Spleen (tissue), 7 donors: ENCODE measurements around the gene TRABD2B.

Source experiments
- POLR2A ChIP-seq, 3 donors: fragments of 450-650 bp; IDR thresholded peaks; one replicate each; pipeline ENCODE4 v1.5.1; 2017; ENCODE audit warnings: antibody characterized with exemption in 3 of 3, mild to moderate bottlenecking in 1 of 3
- TF ChIP-seq, protein P1 (sequence below), 11 experiments: fragments of 200-600 bp in 7 of 11; fragments of 450-650 bp in 4 of 11; sonication (generic) in 4 of 11; IDR thresholded peaks in 8 of 11; conservative IDR thresholded peaks in 3 of 11; 1 replicate in 7 of 11; 2 replicates in 4 of 11; pipeline versions ENCODE4 v1.4.0 to v1.8.0; 2016 to 2021; ENCODE audit warnings: antibody characterized with exemption in 11 of 11, inconsistent platforms in 4 of 11, mild to moderate bottlenecking in 1 of 11
- donor health status: DM: no; HTN: no; CAD: no; lungs with moderate emphysema.
- donor health status: DM: no; HTN: no; CAD: no.
- donor health status: DM: no; HTN: no; CAD: no.

DNA sequence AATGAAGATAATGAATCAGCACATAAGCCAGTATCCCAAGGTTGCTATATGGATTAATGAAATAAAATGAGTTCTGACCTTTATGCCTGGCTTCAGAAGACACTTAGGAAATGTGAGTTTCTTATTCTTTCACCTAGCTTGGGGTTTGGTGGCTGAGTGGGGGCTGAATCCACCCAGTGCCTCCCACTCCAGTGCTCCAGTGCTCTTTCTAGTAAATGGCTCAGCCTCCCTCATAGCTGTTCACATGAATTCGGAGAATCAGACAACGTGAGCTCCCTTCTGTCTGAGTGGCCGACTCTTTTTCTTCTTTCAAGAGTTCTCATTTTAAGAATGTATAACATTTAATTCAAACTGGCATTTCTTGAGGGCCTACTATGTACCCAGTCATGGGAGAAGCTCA, 43.5 kb downstream of the TRABD2B start:
- TF ChIP-seq POLR2A (IDR thresholded peaks at IDR 0.05): no peak
- TF ChIP-seq, protein P1, sequence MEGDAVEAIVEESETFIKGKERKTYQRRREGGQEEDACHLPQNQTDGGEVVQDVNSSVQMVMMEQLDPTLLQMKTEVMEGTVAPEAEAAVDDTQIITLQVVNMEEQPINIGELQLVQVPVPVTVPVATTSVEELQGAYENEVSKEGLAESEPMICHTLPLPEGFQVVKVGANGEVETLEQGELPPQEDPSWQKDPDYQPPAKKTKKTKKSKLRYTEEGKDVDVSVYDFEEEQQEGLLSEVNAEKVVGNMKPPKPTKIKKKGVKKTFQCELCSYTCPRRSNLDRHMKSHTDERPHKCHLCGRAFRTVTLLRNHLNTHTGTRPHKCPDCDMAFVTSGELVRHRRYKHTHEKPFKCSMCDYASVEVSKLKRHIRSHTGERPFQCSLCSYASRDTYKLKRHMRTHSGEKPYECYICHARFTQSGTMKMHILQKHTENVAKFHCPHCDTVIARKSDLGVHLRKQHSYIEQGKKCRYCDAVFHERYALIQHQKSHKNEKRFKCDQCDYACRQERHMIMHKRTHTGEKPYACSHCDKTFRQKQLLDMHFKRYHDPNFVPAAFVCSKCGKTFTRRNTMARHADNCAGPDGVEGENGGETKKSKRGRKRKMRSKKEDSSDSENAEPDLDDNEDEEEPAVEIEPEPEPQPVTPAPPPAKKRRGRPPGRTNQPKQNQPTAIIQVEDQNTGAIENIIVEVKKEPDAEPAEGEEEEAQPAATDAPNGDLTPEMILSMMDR (IDR thresholded peaks at IDR 0.05 in 8 of 11, conservative IDR thresholded peaks at IDR 0.05 in 3 of 11): no peak
